HG02884 (cell line): ENCODE data around the gene PTPRN2.

Experiments used
- ATAC-seq: cut with Tn5 transposase; IDR thresholded peaks from one replicate; pipeline ENCODE4 v1.9.1; 2021; ENCODE audit warnings: mild to moderate bottlenecking, moderate library complexity; ENCODE audit not compliant: unreplicated experiment

The PTPRN2 gene

DNA sequence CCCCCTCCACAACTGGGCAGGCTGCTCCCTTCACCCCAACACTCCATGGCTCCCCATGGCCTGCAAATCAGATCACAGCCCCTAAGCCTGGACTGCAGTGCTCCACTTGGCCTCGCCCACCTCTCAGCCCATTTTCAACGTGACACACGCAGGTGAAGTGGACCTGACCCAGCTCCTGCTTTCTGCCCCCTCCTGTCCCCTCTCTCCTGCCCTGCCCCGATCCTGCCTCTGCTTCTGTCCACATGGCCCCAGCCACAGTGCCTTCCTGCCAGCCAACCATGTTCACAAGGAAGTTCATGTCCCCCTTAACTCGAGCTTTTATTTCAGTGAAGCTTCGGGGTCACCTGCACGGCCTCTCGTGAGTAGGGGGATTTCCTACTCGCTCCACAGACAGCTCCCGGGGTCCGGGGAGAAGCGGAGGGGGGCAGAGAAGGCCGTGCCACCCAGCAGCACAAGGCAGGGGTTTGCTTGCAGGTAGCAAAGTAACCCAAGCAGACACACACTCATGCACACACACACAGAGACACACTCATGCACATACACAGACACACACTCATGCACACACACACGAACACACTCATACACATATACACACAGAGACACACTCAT, 713.3 kb downstream of the PTPRN2 start:
- ATAC-seq = no peak

DNA sequence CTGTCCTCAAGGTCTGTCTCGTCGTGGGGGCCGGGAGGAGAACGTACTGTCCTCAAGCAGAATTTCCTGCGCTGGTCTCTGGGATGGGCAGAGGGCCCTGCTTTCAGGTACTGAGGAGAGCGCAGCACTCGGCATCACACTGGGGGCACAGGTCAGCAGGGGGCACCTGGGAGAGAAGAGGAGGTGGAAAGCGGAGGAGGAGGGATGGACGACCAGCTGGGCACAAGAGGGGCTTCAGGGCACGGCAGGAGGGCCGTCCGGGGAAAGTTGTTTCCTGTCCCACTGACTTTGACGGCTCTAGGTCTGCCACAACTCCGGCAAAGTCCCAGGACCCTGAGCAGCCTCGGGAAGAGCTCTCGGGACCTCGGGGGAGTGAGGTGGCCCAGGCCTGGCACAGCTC, 714.0 kb downstream of the PTPRN2 start:
- no peak for ATAC-seq

DNA sequence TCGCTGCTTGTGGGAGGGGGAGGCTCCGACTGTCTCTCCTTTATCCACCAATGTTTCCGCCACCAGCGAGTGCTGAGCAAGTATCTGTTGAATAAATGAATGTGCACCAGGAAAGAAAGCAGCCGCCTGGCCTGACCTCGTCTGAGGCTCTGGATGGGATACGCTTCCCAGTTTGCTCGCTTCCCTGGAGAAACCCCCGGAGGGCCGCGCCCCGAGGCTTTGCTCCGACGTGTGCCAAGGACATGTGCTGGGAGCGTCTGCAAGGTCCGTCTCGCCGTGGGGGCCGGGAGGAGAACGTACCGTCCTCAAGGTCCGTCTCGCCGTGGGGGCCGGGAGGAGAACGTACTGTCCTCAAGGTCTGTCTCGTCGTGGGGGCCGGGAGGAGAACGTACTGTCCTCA, 714.4 kb downstream of the PTPRN2 start:
- no peak for ATAC-seq

GRCh38 chr7:157872447-157872846, 715.2 kb downstream of the PTPRN2 start:
- ATAC-seq = no peak

GRCh38 chr7:157871681-157872080, 715.9 kb downstream of the PTPRN2 start:
- no peak for ATAC-seq

GRCh38 chr7:157870644-157871290, 716.9 kb downstream of the PTPRN2 start:
- no peak for ATAC-seq

DNA sequence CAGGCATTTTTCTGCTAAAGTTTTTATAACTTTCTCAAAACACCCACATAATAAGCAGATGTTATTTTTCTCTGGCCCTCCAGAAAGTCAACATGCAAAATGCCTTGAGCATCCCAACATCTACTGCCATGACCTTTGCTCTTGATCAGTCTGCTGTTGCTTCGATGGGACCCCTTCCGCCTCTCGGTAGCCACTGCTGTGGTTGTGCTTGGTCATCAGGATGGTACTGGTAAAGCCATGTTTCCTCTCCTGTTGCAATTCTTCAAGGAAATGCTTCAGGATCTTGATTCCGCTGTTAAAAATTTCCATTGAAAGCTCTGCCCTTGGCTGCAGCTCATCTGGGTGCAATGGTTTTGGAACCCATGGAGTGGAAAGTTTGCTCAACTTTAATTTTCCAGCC, 717.8 kb downstream of the PTPRN2 start:
- no peak for ATAC-seq

- ATAC-seq = no peak
Observed at GRCh38 chr7:157867685-157868305, 719.8 kb downstream of the PTPRN2 start.

DNA sequence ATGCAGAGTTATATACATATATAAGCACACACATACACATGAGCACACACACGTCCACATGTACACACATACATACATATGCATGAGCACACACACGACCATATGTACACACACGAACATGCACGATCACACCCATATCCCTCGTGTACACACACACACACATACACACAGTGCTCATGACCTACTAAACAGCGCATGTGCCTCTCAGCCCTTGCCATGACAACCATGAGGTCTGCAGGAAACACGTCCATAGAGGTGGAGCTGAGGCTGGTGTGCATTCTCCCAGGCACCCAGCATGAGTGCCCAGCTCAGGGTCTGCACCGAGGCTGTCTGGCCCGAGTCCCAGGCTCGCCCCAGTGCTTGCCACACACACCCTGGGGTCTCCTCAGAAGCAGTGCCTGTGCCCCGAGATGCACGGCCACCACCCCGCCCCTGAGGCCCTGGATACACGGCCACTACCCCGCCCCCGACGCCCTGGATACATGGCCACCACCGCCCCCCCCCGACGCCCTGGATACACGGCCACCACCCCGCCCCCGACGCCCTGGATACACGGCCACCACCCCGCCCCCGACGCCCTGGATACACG, 721.2 kb downstream of the PTPRN2 start:
- ATAC-seq = no peak

DNA sequence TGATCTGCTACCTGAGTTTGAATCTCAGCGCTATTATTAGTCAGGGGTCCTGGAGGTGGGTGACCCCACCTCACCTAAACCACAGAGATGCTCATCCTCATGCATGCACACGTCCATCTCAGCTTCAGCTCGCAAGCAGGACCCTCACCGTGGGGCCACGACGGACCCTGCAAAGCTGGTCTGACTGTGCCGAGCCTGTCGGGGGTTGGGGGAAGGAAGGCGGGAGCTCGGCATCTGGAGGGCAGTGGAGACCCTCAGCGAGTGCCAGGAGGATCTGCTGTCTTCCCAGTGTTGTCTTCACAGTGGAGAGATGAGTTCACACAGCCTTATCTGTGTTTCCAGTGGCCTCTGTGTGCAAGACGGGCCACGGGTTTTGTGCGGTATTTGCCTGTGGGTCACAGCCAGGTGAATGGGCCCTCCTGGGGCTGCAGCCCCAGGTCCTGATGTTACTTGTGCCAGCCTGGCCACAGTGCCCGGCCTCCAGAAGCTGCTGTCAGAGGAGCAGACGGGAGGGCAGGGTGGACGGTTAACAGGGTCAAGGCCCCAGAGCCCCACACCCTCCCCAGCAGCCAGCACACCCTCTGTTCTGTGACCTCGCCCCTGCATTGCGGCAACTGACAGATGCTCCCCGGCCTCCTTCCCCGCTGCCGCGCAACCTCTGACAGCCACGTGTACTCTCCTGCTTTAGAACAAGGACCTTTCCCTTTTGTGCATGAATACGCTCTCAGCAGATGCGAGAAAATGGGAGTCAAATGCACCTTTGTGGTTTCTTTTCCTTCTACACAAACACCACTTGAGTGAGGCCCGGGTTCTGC, 722.1 kb downstream of the PTPRN2 start:
- no peak for ATAC-seq

DNA sequence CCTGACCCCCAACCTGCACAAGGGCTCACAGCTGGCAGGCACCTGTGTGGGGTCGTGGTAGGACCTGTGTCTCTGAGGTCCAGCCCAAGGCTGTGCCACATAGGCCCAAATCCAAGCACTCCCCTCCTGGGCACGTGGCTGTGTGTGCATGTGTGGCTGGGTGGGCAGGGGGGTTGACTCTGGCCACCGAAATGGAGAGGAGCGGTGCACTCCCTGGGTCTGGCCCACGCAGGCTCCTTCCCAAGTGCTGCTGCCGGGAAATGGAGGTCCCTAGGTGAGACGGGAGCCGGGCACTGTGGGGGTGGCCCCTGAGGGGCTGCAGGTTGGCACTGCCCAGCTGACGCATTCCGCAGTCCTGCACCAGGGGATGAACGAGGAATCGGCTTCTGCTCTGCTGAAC, 722.7 kb downstream of the PTPRN2 start:
- ATAC-seq = no peak

GRCh38 chr7:157863906-157864810, 723.5 kb downstream of the PTPRN2 start:
- ATAC-seq = no peak

- ATAC-seq = no peak
Observed at GRCh38 chr7:157863176-157863575, 724.4 kb downstream of the PTPRN2 start.

- ATAC-seq = no peak
Observed at GRCh38 chr7:157862731-157863130, 724.9 kb downstream of the PTPRN2 start.

DNA sequence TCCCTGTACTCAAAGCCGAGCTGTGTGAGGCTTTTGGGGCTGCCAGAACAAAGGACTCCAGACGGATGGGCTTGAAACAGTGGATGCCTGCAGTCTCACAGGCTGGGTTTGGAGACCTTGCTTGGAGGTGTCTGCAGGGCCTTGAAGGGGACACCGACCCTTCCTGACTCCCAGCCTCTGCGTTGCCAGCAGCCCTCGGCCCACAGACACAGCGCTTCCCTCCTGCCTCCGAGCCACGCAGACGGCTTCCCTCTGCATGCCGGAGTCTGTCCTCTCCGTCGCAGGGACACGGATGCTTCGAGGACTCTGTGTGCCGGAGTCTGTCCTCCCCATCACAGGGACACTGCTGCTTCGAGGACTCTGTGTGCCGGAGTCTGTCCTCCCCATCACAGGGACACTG, 726.1 kb downstream of the PTPRN2 start:
- no peak for ATAC-seq

DNA sequence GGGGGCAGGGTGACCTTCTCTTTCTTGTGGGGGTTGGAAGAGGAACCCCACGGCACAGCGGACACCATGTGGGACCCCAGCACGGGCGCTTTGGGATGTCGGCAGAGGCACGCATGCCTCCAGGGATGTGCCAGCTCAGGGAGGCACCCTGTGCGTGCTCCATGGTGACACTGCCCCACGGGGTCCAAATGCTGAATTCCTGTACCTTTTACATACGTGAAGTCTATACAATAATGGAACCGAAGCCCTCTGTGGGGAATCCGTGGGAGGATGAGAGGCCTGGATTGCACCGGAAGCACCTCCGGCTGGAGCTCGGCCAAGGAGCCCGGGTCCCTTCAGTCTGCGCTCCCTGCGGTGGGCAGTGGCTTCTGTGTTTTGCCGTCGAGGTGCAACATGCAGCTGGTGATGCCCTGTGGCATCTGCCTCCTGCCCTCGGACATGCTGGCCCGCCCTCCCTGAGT, 726.6 kb downstream of the PTPRN2 start:
- no peak for ATAC-seq

DNA sequence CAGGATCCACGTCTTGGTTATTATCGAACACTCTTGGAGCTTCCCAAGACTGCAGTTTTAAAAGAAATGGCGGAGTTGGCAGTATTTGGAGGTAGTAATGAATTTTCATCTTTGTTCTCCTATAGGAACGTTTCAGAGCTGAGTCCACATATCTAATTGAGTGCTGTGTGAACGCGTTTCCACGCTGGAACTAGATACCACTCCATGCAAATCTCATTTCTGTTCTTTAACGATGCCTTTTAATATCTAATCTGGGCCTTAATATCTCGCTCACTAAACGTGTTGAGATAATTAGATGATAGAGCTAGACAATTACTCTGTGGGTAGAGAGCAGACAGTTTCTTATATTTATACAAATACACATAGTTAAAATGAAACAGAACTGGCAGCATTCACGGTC, 727.2 kb downstream of the PTPRN2 start:
- ATAC-seq = no peak

DNA sequence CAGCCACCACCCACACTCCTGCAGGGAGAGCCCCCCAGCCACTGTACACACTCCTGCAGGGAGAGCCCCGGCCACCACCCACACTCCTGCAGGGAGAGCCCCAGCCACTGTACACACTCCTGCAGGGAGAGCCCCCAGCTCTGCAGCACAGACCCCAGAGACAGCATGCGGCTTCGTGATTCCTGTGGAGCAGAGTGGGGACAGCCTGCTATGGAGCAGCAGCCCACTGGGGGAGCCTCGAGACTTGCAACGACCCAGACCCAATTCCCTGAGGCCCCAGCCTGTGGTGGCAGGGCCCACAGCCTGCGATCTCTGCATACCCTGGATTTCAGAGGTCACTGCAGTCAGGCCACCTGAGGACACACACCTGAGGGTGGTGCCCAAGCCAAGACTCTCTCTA, 727.7 kb downstream of the PTPRN2 start:
- ATAC-seq = no peak

- no peak for ATAC-seq
Observed at GRCh38 chr7:157857578-157858075, 730.0 kb downstream of the PTPRN2 start.
